Gastroesophageal sphincter (tissue), 3 donors: ENCODE data around the gene HMSD.

Source experiments
- CTCF ChIP-seq, 4 experiments: fragments of 200-600 bp in 2 of 4; fragments of 450-650 bp in 2 of 4; sonication (generic) in 1 of 4; IDR thresholded peaks; one replicate each; pipeline ENCODE4 v1.5.1; 2017 to 2019; ENCODE audit warnings: antibody characterized with exemption in 4 of 4, mild to moderate bottlenecking in 2 of 4, moderate library complexity in 2 of 4
- EP300 ChIP-seq: sonication (generic); formaldehyde crosslinking; IDR thresholded peaks from one replicate; pipeline ENCODE4 v1.6.1; 2017; ENCODE audit warnings: antibody characterized with exemption, mild to moderate bottlenecking

DNA sequence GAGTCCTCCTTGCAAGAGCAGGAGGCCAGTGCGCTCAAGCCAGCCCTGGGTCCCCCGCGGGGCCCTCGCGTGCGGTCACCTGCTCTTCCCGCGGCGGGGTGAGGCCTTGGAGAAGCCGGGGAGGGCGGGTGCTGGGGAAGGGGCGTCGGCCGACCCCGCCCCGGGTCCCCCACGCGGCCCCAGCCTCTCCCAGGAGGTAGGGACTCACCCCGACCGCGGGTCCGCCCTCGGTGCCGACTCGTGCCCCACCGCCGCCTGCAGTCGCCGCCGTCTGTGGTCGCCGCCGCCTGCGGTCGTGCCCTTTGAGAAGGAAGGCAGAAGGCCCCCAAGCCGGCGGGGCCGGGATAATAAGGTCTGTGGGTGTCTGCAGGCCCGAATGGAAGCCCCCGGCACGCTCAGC lies 53.5 kb downstream of the HMSD start:
- TF ChIP-seq EP300 (no peak), CTCF (IDR thresholded peaks at IDR 0.05) (no peak)
